WTC11 (cell line): ENCODE data around the gene CDK5.

Experiments used
- AFF4 ChIP-seq: sonication (generic); formaldehyde crosslinking; IDR thresholded peaks from 2 replicates; pipeline ENCODE4 v1.8.1; 2023; ENCODE audit warnings: mild to moderate bottlenecking, missing genetic modification reagents, borderline replicate concordance
- CBFB ChIP-seq: sonication (generic); formaldehyde crosslinking; IDR thresholded peaks from 2 replicates; pipeline ENCODE4 v1.8.1; 2022; ENCODE audit warnings: mild to moderate bottlenecking, low read depth, missing genetic modification reagents
- CREB1 ChIP-seq: sonication (generic); formaldehyde crosslinking; IDR thresholded peaks from 2 replicates; pipeline ENCODE4 v1.8.0; 2023; ENCODE audit warnings: mild to moderate bottlenecking, missing genetic modification reagents
- E2F1 ChIP-seq: sonication (generic); formaldehyde crosslinking; IDR thresholded peaks from 2 replicates; pipeline ENCODE4 v1.8.0; 2022; ENCODE audit warnings: mild to moderate bottlenecking, missing genetic modification reagents
- ELF4 ChIP-seq: sonication (generic); formaldehyde crosslinking; IDR thresholded peaks from 2 replicates; pipeline ENCODE4 v1.8.1; 2022; ENCODE audit warnings: low read depth, mild to moderate bottlenecking, moderate library complexity, missing genetic modification reagents
- FOXJ3 ChIP-seq: sonication (generic); formaldehyde crosslinking; IDR thresholded peaks from 2 replicates; pipeline ENCODE4 v1.9.0; 2021; ENCODE audit warnings: missing genetic modification reagents, mild to moderate bottlenecking, borderline replicate concordance
- GABPB1 ChIP-seq: sonication (generic); formaldehyde crosslinking; IDR thresholded peaks from 2 replicates; pipeline ENCODE4 v1.8.1; 2023; ENCODE audit warnings: mild to moderate bottlenecking, missing genetic modification reagents
- MYBL2 ChIP-seq: sonication (generic); formaldehyde crosslinking; IDR thresholded peaks from 2 replicates; pipeline ENCODE4 v1.8.1; 2023; ENCODE audit warnings: mild to moderate bottlenecking, moderate library complexity, missing genetic modification reagents
- NR1H2 ChIP-seq: sonication (generic); formaldehyde crosslinking; IDR thresholded peaks from 2 replicates; pipeline ENCODE4 v1.9.0; 2021; ENCODE audit warnings: mild to moderate bottlenecking, moderate library complexity, missing genetic modification reagents
- USF1 ChIP-seq: sonication (generic); formaldehyde crosslinking; IDR thresholded peaks from 2 replicates; pipeline ENCODE4 v1.8.0; 2022; ENCODE audit warnings: mild to moderate bottlenecking, missing genetic modification reagents
- ZNF317 ChIP-seq: sonication (generic); formaldehyde crosslinking; IDR thresholded peaks from 2 replicates; pipeline ENCODE4 v1.8.1; 2023; ENCODE audit warnings: low read depth, mild to moderate bottlenecking, moderate library complexity, missing genetic modification reagents, borderline replicate concordance
- ZNF416 ChIP-seq: fragments of 250-450 bp; sonication (Bioruptor Pico); IDR thresholded peaks from 2 replicates; pipeline ENCODE4 v1.9.0; 2021; ENCODE audit warnings: mild to moderate bottlenecking, inconsistent platforms
- TF ChIP-seq, protein P1 (sequence below): fragments of 200-600 bp; IDR thresholded peaks from 2 replicates; pipeline ENCODE4 v1.8.0; 2022; ENCODE audit warnings: antibody characterized with exemption
- TF ChIP-seq, protein P2 (sequence below): sonication (generic); formaldehyde crosslinking; conservative IDR thresholded peaks from 2 replicates; pipeline ENCODE4 v1.8.1; 2023; ENCODE audit warnings: mild to moderate bottlenecking, low read depth, missing genetic modification reagents, moderate library complexity

- TF ChIP-seq USF1 (no peak), GABPB1 (no peak), ZNF416 (CRISPR knock-in tag) (no peak), MYBL2 (no peak), CREB1 (CRISPR knock-in tag) (no peak), E2F1 (no peak), CBFB (CRISPR knock-in tag) (no peak), NR1H2 (CRISPR knock-in tag) (no peak), AFF4 (CRISPR knock-in tag) (no peak), ZNF317 (no peak), FOXJ3 (CRISPR knock-in tag) (no peak), ELF4 (no peak)
- TF ChIP-seq, protein P1, sequence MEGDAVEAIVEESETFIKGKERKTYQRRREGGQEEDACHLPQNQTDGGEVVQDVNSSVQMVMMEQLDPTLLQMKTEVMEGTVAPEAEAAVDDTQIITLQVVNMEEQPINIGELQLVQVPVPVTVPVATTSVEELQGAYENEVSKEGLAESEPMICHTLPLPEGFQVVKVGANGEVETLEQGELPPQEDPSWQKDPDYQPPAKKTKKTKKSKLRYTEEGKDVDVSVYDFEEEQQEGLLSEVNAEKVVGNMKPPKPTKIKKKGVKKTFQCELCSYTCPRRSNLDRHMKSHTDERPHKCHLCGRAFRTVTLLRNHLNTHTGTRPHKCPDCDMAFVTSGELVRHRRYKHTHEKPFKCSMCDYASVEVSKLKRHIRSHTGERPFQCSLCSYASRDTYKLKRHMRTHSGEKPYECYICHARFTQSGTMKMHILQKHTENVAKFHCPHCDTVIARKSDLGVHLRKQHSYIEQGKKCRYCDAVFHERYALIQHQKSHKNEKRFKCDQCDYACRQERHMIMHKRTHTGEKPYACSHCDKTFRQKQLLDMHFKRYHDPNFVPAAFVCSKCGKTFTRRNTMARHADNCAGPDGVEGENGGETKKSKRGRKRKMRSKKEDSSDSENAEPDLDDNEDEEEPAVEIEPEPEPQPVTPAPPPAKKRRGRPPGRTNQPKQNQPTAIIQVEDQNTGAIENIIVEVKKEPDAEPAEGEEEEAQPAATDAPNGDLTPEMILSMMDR, result peak; percentile 24; the same call in 1 of the 2 replicates
- TF ChIP-seq, protein P2, sequence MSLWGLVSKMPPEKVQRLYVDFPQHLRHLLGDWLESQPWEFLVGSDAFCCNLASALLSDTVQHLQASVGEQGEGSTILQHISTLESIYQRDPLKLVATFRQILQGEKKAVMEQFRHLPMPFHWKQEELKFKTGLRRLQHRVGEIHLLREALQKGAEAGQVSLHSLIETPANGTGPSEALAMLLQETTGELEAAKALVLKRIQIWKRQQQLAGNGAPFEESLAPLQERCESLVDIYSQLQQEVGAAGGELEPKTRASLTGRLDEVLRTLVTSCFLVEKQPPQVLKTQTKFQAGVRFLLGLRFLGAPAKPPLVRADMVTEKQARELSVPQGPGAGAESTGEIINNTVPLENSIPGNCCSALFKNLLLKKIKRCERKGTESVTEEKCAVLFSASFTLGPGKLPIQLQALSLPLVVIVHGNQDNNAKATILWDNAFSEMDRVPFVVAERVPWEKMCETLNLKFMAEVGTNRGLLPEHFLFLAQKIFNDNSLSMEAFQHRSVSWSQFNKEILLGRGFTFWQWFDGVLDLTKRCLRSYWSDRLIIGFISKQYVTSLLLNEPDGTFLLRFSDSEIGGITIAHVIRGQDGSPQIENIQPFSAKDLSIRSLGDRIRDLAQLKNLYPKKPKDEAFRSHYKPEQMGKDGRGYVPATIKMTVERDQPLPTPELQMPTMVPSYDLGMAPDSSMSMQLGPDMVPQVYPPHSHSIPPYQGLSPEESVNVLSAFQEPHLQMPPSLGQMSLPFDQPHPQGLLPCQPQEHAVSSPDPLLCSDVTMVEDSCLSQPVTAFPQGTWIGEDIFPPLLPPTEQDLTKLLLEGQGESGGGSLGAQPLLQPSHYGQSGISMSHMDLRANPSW (CRISPR knock-in tag), result no peak
These were observed 811 bp downstream of the CDK5 start for GRCh38 chr7:151056666-151057505.
